Stimulated activated CD4-positive, alpha-beta T cell treated with anti-CD3 and anti-CD28 coated beads, Interleukin-15, amount 100 ng/mL, for 24 hours (primary cell): ENCODE results near the gene ARL8B.

ENCODE experiments used
- DNase-seq: peaks from one replicate; pipeline ENCODE4 v3.0.0-alpha.2; 2020

The ARL8B gene

GRCh38 chr3:5188419-5189221 is 66.5 kb downstream of the ARL8B start:
- peak; percentile 60 for DNase-seq

DNA sequence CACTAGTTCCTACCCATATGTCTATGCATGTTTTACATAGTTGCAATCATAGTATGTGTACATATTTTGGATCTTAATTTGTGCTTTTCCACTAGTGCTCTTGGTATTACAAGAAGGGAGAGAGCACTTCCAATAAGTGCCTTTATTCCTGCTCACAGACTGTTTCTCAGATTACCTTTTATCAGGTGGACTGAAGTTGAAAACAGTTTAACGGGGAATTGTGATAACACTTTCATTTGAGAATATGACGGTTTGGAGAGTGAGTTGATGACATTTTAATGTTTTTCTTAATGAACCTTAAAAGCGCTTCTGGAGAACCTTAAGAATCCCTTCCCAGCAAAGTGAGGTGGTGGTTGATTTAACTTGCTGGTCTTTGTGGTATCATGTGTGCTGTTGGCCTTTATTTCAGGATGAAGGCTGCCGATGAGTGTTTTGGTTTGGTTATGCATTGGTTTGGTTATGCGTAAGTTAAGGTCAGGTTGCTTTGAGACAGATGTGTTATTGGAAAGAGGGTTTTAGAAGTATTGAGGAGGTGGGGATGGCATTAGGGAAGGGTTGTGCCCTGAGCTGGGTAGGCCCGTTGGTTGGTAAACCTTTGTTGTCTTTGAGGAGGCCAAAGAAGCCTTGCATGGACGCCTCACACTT is 68.2 kb downstream of the ARL8B start:
- DNase-seq: peak; percentile 42

DNA sequence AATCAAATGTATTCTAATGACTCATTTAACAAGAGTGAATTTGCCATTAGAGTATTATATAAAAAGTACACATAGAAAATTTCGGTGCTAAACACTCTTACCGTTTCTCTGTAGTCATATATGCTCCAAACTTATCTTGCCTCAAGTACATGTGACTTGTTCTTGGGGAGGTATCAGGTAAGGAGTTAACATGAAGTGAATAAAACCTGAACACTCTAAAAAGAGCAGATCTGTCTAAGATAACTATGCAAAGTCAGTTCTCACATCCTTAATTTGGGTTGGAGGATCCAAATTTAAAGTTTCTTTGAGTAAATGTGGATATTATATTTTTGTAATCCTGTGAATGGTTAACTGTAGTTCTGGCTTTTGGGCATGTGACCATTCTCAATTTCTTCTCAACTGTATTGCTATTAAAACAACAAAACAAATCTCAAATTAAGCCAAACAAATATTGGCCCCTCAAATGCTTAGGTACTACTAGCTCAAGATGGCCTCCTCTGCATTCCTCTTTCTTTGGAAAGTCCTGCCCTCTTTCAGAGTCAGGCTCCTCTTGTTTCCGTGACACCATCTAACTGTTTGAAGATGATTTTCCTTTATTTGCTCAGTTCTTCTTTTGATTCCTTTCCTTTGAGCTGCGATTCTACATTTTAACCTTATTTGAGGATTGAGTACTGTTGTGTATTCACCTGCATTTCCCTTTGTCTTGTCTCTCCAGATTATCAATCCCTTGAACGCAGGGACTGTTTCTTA is 69.6 kb downstream of the ARL8B start:
- no peak for DNase-seq

DNA sequence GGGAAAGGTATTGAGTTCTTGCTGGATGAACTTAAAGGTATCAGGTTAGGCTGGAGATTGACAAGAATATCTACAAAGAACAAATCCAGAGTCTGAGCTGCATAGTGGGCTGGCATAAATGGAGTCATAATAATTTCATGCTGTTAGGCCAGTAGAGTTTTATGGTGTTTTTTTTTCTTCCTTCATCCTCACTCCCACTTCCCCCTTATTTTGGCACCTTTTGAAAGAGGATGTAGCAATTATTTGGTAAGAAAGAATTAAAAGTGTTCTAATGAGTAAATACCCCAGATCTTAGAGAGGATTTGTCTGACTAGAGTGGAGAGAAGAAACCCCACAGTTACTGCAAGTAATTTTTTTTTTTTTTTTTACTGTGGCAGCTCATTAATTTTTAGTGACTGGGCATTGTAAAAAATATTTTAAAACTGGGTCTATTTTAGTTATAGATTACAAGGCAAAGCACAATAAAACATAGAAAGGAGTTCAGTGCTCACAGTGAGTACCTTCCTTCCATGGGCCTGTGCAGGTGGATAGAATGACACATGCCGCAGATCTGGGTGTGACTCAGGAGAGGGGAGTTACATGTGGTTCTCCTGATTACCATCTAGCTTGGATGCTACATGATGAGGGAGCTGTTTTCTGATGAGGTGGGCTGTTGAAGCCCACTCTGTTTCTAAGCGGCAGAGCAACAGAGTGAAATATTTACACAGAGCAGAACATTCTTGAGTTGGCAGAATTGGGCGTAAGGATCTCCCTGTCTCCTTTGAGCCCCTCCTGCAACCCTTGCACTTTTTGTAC is 70.7 kb downstream of the ARL8B start:
- DNase-seq: peak; percentile 67

DNA sequence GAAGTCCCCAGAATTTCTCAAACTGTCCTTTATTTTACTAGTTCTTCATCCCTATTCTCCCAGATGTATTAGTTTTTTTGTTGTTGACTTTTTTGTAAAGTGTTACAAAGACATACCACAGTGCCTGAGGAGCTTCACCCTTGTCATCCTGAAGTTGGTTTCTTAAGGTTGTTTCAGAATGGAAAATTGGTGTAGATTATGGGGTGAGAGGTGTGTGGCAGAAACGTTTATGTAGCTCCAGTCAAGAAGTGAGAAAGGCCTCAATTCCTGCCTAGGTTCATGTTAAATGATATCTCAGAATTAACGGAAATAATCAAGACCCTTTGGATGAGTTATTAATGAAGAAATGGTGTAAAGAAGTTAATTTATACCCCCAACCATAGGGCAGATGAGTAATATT is 72.2 kb downstream of the ARL8B start:
- DNase-seq: no peak

DNA sequence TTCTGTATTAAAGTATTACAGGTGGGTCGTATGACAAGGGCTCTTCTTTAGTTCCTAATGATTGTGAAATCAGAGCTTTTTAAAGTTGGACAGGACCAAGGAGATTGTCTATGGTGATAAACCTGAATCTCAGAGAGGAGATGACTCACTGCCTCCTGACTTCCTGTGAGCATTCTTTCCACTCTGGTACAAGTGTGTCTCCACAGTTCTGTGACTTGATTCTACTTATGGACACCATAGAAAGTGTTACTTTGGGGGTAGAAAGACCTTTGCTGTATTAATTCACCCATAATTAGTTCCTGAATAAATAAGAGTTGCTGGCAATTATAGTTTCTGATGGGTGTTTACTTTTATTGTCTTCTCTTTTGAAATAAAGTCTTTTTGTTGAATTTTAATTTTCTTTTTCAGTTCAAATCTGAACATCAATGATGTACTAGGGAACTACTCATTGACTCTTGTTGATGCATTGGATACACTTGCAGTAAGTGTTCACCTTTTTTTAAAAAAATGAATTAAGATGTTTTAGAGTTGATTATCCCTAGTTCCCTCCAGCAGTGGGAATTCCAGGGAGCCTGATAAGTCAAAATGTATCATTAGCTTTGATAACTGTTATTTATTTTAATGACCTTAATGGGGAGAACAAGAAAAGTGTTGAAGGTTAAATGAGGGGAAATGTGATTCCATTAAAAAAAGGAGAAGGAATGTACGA is 72.9 kb downstream of the ARL8B start:
- peak; percentile 41 for DNase-seq

DNA sequence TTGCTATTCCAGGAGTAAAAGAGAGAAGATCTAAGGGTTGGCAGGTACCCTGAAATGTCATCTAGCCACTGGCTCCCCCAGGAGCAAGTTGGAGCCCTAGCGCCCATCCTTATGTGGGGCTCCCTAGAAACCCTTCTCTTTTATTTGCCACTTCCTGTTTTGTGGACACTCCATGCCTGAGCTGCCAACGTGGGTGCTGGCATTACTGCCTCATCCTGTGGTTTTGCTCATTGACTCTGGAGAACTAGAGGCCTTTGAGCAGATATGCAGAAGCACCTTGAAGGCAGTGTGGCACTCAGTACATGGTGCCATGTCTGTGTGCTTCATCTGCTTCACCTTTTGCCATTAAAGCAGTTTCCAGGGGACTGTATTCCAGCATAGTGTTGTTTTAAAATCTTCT is 73.5 kb downstream of the ARL8B start:
- peak; percentile 57 for DNase-seq

DNA sequence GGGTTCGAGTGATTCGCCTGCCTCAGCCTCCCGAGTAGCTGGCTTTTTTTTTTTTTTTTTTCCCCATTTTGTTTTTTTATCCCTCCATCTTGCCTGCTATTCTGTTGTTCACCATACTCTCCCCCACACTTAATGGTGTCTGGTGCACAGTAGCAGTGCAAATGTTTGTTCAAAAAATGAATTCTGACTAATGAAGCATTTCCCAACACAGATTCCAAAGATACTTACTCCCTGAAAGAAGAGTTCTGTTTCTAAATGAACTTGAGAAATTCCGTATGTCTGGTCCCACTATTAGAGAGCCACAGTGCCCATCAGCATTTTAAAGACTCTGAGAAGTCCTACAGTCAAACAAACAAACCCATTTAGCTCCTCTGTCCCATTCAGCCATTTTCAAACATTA is 74.9 kb downstream of the ARL8B start:
- no peak for DNase-seq

- DNase-seq: peak; percentile 56
These were observed 75.6 kb downstream of the ARL8B start for GRCh38 chr3:5197470-5198312.

DNA sequence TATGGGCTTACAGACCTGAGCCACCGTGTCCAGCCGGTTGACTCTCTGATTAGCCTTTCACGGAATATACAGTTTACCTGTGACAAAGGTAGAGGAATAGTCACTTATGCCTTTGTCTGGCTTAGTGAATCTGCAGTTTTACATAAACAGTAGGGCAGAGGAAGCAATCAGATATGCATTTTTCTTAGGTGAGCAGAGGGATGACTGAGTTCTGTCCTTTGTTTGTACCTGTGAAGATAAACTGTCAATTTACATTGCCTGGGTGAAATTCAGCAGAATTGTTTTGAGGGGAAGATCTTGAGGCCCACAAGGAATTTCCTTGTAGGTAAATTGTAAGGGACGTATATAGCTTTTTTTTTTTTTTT is 76.2 kb downstream of the ARL8B start:
- no peak for DNase-seq

DNA sequence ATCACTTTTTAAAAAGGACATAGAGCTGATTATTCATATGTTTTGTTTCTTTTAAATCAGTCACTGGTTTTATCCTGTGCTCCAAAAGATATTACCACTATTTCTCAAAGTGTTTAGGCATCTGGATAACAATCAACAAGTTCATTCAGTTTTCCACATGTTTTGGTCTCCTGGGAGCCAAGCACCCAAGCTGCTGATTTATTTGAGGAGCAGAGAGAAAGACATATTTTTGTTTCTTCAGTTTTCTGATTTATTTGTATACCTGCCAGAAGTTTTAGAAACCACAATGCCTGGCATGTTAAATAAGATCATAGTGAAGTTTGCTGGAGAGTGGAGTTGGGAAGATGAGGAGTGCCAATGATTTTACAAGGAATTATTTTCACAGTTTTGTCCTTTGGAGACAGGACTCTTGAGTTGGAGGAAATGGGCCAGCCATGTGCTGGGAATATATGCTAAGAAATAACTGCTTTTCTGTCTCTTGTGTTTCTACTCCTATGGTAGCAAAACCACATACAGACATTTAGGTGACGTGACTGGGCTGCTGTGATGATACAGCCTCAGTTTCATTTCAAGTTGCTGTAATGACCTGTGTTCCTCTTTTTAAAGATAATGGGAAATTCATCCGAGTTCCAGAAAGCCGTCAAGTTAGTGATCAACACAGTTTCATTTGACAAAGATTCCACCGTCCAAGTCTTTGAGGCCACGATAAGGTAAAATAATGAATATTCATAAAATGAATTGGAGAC is 77.1 kb downstream of the ARL8B start:
- peak; percentile 40 for DNase-seq

- DNase-seq: no peak
These were observed 79.4 kb downstream of the ARL8B start for GRCh38 chr3:5201536-5201935.

DNA sequence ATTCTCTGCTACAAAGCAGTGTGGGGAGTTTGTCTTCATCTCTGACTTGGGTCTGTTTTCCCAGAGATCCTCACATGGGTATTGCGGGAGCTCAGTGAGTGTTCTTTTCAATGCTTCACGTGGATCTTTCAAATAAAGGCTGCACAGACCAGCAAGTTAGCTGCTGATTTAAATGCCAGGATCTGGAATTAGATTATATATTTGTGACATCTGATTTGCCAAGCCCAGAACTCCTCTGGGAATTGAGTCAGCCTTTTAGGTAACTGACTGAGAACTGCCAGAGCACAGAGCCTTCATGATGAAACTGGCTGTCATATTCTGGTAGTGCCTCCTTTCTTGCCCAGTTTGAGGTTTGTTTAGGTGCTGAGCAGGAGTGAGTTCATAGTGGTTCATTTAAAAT is 80.1 kb downstream of the ARL8B start:
- DNase-seq: no peak

- peak; percentile 69 for DNase-seq
These were observed 83.3 kb downstream of the ARL8B start for GRCh38 chr3:5205165-5205941.

DNA sequence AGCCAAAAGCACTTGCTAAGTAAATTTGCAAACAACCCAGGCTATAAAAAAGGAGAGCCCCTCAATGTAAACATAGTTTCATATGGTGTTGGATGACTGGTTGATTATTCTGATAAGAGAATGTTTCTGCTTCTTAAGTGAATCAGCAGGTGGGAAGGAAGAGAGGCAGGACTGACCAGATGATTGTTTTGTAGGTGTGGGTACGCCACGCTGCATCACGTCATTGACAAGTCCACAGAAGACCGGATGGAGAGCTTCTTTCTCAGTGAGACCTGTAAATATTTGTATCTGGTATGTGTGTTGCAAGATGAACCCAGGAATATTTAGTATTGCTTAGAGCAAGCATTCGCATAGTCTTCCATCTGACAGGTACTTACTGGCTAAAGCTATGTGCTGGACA is 88.8 kb downstream of the ARL8B start:
- no peak for DNase-seq

DNA sequence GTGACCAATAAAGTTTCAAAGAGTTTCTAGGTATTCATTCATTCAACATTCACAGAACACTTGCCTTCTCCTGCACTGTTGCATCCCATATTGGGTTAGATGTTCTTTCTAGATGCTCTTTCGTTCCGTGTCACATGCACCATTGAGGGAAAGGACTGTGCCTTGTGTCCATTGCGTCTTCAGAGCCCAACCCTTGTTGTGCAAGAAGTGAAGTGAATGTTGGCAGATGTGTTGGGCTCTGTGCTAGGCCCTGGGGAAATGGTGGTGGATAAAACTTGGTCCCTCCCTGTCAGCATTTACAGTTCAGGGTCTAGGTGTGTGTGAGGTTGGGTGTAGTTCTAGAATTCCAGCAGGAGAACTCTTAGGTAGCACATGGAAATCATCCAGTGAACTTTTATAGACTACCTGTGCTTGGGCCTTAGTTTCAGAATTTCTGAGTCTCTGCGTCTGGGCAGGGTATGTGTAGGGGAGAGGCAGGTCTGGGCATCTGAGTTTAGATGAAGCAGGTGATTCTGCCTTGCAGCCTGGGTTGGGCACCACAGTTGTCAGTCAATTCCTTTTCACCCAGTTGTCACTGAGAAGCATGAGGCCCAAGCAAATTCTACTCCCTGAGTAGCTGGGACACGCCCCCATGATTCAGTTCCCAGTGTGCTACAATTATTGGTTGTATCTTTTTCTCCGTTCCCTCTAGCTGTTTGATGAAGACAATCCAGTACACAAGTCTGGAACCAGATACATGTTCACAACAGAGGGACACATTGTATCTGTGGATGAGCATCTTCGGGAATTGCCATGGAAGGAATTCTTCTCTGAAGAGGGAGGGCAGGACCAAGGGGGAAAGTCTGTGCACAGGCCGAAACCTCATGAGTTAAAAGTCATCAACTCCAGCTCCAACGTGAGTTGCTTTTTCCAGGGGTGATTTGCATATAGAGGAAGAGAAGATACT is 90.8 kb downstream of the ARL8B start:
- no peak for DNase-seq

DNA sequence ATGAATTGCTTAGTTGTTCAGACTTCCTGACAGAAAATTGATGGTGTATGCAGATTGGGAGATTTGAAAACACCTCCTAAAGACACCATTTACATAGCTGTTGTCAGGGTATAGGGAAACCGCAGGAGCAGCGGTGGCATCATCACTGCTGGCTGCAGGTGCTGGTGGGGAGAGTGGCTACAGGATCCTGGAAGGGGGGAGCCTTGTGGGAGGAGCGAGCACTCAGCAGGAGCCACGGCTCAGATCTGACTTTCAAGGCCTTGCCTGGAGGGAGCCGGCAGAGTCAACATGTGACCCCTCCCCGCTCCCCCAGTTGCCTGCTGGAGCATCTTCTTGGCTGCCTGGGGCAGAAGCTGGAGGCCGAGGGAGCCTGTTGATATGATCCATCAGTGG is 91.5 kb downstream of the ARL8B start:
- no peak for DNase-seq

- DNase-seq: no peak
These were observed 92.3 kb downstream of the ARL8B start for GRCh38 chr3:5214352-5214751.
